CD14-positive monocyte (primary cell): ENCODE results near the gene ZNF512. TPM values are rescaled to one million over a fixed set of nuclear protein-coding genes. Genes with fewer than 3 reads are reported as not detected.

ENCODE experiments used
- DNase-seq, 3 donors: peaks; one replicate each; pipeline ENCODE4 v3.0.0-alpha.2; 2011 to 2022
- H2AFZ ChIP-seq: 2 replicates; pipeline ENCODE4 v1.6.0; 2012; ENCODE audit warnings: mild to moderate bottlenecking, low read depth, low read length, inconsistent platforms; ENCODE audit not compliant: insufficient read depth, poor library complexity, severe bottlenecking
- H3K27ac ChIP-seq, 2 donors: 1 replicate in 1 of 2; 2 replicates in 1 of 2; pipeline ENCODE4 v1.5.1; 2012 to 2013; ENCODE audit warnings: low read length in 2 of 2, control low read depth in 1 of 2, inconsistent platforms in 1 of 2, low read depth in 1 of 2, mild to moderate bottlenecking in 1 of 2
- H3K27me3 ChIP-seq, 2 donors: one replicate each; pipeline versions ENCODE4 v1.6.0 to v1.6.1; 2011 to 2013; ENCODE audit warnings: low read length in 2 of 2; ENCODE audit not compliant: control insufficient read depth in 2 of 2, insufficient read depth in 2 of 2
- H3K36me3 ChIP-seq, 2 donors: replicated peaks in 1 of 2; 1 replicate in 1 of 2; 2 replicates in 1 of 2; pipeline versions ENCODE4 v1.5.1 to v1.6.1; 2012 to 2013; ENCODE audit warnings: low read length in 2 of 2, control low read depth in 1 of 2, inconsistent platforms in 1 of 2, mild to moderate bottlenecking in 1 of 2; ENCODE audit not compliant: insufficient read depth in 2 of 2, control insufficient read depth in 1 of 2
- H3K4me1 ChIP-seq, 2 donors: 1 replicate in 1 of 2; 2 replicates in 1 of 2; pipeline versions ENCODE4 v1.5.1 to v1.6.1; 2012 to 2013; ENCODE audit warnings: low read length in 2 of 2, control low read depth in 1 of 2, inconsistent platforms in 1 of 2, mild to moderate bottlenecking in 1 of 2, moderate library complexity in 1 of 2; ENCODE audit not compliant: insufficient read depth in 2 of 2, control insufficient read depth in 1 of 2
- H3K4me2 ChIP-seq: replicated peaks from 2 replicates; pipeline ENCODE3; 2012; ENCODE audit warnings: low read length, moderate library complexity, mild to moderate bottlenecking; ENCODE audit not compliant: poor library complexity, severe bottlenecking; ENCODE audit errors: extremely low read depth
- H3K4me3 ChIP-seq, 3 experiments: fragments of 200-600 bp in 1 of 3; sonication (generic) in 1 of 3; replicated peaks in 1 of 3; 1 replicate in 2 of 3; 2 replicates in 1 of 3; pipeline ENCODE4 v1.5.1; 2011 to 2013; ENCODE audit warnings: low read length in 3 of 3, mild to moderate bottlenecking in 3 of 3, control low read depth in 2 of 3, low read depth in 2 of 3, inconsistent platforms in 1 of 3, moderate library complexity in 1 of 3
- H3K79me2 ChIP-seq: 2 replicates; pipeline ENCODE4 v1.6.0; 2012; ENCODE audit warnings: mild to moderate bottlenecking, control low read depth, inconsistent platforms, low read length, moderate library complexity; ENCODE audit not compliant: insufficient read depth
- H3K9ac ChIP-seq: 2 replicates; pipeline ENCODE4 v1.6.0; 2017; ENCODE audit warnings: low read length, mild to moderate bottlenecking; ENCODE audit not compliant: insufficient read depth, poor library complexity, severe bottlenecking
- H3K9me3 ChIP-seq, 2 donors: replicated peaks in 1 of 2; 1 replicate in 1 of 2; 2 replicates in 1 of 2; pipeline versions ENCODE4 v1.5.1 to v1.6.1; 2012 to 2013; ENCODE audit warnings: low read length in 2 of 2, control low read depth in 1 of 2; ENCODE audit not compliant: control insufficient read depth in 1 of 2, insufficient read depth in 1 of 2
- H4K20me1 ChIP-seq: 2 replicates; pipeline ENCODE4 v1.6.0; 2012; ENCODE audit warnings: mild to moderate bottlenecking, low read length, control low read depth, moderate library complexity; ENCODE audit not compliant: insufficient read depth
- H3K27ac Mint-ChIP-seq, 7 donors: one replicate each; pipeline ENCODE4 v1.8.0; 2020; ENCODE audit warnings: mild to moderate bottlenecking in 7 of 7, mixed read lengths in 7 of 7, moderate library complexity in 6 of 7, inconsistent platforms in 2 of 7
- H3K27me3 Mint-ChIP-seq, 3 donors: one replicate each; pipeline ENCODE4 v1.8.0; 2021 to 2022; ENCODE audit warnings: low read depth in 3 of 3, mild to moderate bottlenecking in 3 of 3, mixed read lengths in 3 of 3, moderate library complexity in 3 of 3, inconsistent platforms in 1 of 3
- H3K36me3 Mint-ChIP-seq, 2 donors: one replicate each; pipeline ENCODE4 v1.8.0; 2020; ENCODE audit warnings: mixed read lengths in 2 of 2, inconsistent platforms in 1 of 2, mild to moderate bottlenecking in 1 of 2
- H3K4me1 Mint-ChIP-seq: one replicate; pipeline ENCODE4 v1.8.0; 2020; ENCODE audit warnings: mild to moderate bottlenecking, mixed read lengths
- H3K4me3 Mint-ChIP-seq, 2 donors: one replicate each; pipeline ENCODE4 v1.8.0; 2020; ENCODE audit warnings: mild to moderate bottlenecking in 2 of 2, mixed read lengths in 2 of 2, moderate library complexity in 1 of 2
- H3K9me3 Mint-ChIP-seq, 7 donors: one replicate each; pipeline ENCODE4 v1.8.0; 2020 to 2022; ENCODE audit warnings: mixed read lengths in 7 of 7, mild to moderate bottlenecking in 6 of 7, moderate library complexity in 6 of 7, inconsistent platforms in 2 of 7
- WGBS: methylation state at CpG from one replicate; pipeline ENCODE4 v1.1.5; 2013; ENCODE audit warnings: missing lambda C conversion rate; ENCODE audit not compliant: insufficient coverage; 5-methylcytosine and 5-hydroxymethylcytosine counted together
- intact Hi-C, 2 donors: fragments of 100-400 bp; cut with micrococcal nuclease; formaldehyde crosslinking; loops; one replicate each; pipeline versions ENCODE4 v1.15.0 to v1.15.1; 2023
- polyA plus RNA-seq, 3 donors: library from polyadenylated mRNA; depleted of rRNA in 1 of 3; unstranded in 2 of 3; stranded (reverse) in 1 of 3; fragments of 300-500 nt in 2 of 3; fragments of >200 nt in 1 of 3; fragmentation: Illumina TruSeq in 2 of 3; gene quantifications; 1 replicate in 2 of 3; 2 replicates in 1 of 3; pipeline ENCODE4 v1.2.3, GENCODE V29; 2012 to 2021
- TF ChIP-seq, protein P1 (sequence below): fragments of 200-600 bp; IDR thresholded peaks from one replicate; pipeline ENCODE4 v1.8.0; 2022; ENCODE audit warnings: antibody characterized with exemption, mild to moderate bottlenecking

ZNF512 gene
- polyA plus RNA-seq, 3 donors: 6.7 to 13.1 (median 12.8) TPM

GRCh38 chr2:27634291-27634690, 51.4 kb downstream of the ZNF512 start:
- DNase-seq: no peak
- Histone ChIP-seq H3K27ac (no peak overlapping the region), H4K20me1 (no peaks in the 10 kb centered on the region), H3K79me2 (peaks cover 25% of the 10 kb centered on the region), H3K4me3 (no peak overlapping the region), H3K27me3 (no peaks in the 10 kb centered on the region), H3K36me3 (peaks cover 81 to 87% of the 10 kb centered on the region in 2 donors), H3K9ac (no peak overlapping the region), H3K9me3 (no peaks in the 10 kb centered on the region), H3K4me1 (peaks cover 6 to 8% of the 10 kb centered on the region in 2 donors), H2AFZ (no peak overlapping the region), H3K4me2 (no peak overlapping the region)
- H3K9me3 Mint-ChIP-seq: no peaks in the 10 kb centered on the region
- no peak overlapping the region for H3K27ac Mint-ChIP-seq
- H3K4me3 Mint-ChIP-seq: no peak overlapping the region
- WGBS: 100% methylated on average over 1 of the region's 2 CpGs
- TF ChIP-seq, protein P1, sequence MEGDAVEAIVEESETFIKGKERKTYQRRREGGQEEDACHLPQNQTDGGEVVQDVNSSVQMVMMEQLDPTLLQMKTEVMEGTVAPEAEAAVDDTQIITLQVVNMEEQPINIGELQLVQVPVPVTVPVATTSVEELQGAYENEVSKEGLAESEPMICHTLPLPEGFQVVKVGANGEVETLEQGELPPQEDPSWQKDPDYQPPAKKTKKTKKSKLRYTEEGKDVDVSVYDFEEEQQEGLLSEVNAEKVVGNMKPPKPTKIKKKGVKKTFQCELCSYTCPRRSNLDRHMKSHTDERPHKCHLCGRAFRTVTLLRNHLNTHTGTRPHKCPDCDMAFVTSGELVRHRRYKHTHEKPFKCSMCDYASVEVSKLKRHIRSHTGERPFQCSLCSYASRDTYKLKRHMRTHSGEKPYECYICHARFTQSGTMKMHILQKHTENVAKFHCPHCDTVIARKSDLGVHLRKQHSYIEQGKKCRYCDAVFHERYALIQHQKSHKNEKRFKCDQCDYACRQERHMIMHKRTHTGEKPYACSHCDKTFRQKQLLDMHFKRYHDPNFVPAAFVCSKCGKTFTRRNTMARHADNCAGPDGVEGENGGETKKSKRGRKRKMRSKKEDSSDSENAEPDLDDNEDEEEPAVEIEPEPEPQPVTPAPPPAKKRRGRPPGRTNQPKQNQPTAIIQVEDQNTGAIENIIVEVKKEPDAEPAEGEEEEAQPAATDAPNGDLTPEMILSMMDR: no peak
- no peaks in the 10 kb centered on the region for H3K27me3 Mint-ChIP-seq
- no peaks in the 10 kb centered on the region for H3K4me1 Mint-ChIP-seq
- intact Hi-C loops: no loop called here
- H3K36me3 Mint-ChIP-seq: peaks cover 65 to 77% of the 10 kb centered on the region in 2 donors

GRCh38 chr2:27636766-27637165, 53.9 kb downstream of the ZNF512 start:
- no peaks in the 10 kb centered on the region for H3K4me1 Mint-ChIP-seq
- H3K27me3 ChIP-seq: no peaks in the 10 kb centered on the region
- H4K20me1 ChIP-seq: no peaks in the 10 kb centered on the region
- H3K36me3 Mint-ChIP-seq: peaks cover 75 to 87% of the 10 kb centered on the region in 2 donors
- peak overlapping the region in 1 of 7 donors; percentile 31 for H3K27ac Mint-ChIP-seq
- no peak overlapping the region for H3K4me3 Mint-ChIP-seq
- H3K9me3 ChIP-seq: no peaks in the 10 kb centered on the region
- no peak overlapping the region for H3K27ac ChIP-seq
- TF ChIP-seq, protein P1: no peak
- H3K36me3 ChIP-seq: peaks cover 95 to 98% of the 10 kb centered on the region in 2 donors
- peaks cover 3% of the 10 kb centered on the region for H3K79me2 ChIP-seq
- no peak overlapping the region for H3K4me2 ChIP-seq
- WGBS: 83% methylated on average over 1 of the region's 5 CpGs
- intact Hi-C loops: no loop called here
- H2AFZ ChIP-seq: no peak overlapping the region
- H3K4me3 ChIP-seq: no peak overlapping the region
- DNase-seq: no peak
- no peaks in the 10 kb centered on the region for H3K4me1 ChIP-seq
- H3K9me3 Mint-ChIP-seq: no peaks in the 10 kb centered on the region
- H3K9ac ChIP-seq: no peak overlapping the region
- no peaks in the 10 kb centered on the region for H3K27me3 Mint-ChIP-seq
